ENCODE results near the gene MOV10. TPM values are rescaled to one million over a fixed set of nuclear protein-coding genes. Genes with fewer than 3 reads are reported as not detected.

MOV10 gene
- total and polyA plus RNA-seq, 9 of the 15 experiments (the other 6 are each of a cell fraction or from before 2014, with no cell fraction given), result 16.7 to 105 (median 49.5) TPM

GRCh38 chr1:112629256-112629655, 45.2 kb upstream of the MOV10 start (continued):
- TF ChIP-seq ZNF407 (IDR thresholded peaks at IDR 0.05; ENCODE audit: low read depth) (no peak), ZKSCAN3 (CRISPR knock-in tag; IDR thresholded peaks at IDR 0.05) (no peak), SMAD3 (CRISPR knock-in tag; conservative IDR thresholded peaks at IDR 0.05) (no peak), TRIM28 (IDR thresholded peaks at IDR 0.05) (peak; percentile 72; the same call in 1 of the 2 replicates), BDP1 (IDR thresholded peaks at IDR 0.05; ENCODE audit: insufficient read depth, insufficient read length) (no peak), E2F5 (CRISPR knock-in tag; IDR thresholded peaks at IDR 0.05) (no peak), PURB (CRISPR knock-in tag; IDR thresholded peaks at IDR 0.05; ENCODE audit: low read depth) (no peak), ZNF785 (CRISPR knock-in tag; IDR thresholded peaks at IDR 0.05) (no peak), ILK (tag; IDR thresholded peaks at IDR 0.05; ENCODE audit: borderline replicate concordance, low read depth) (no peak)
